Measurements from ENCODE around the gene SPRING1.
"Not testable (repeated sequence)": the region's sequence is repeated elsewhere in the genome, so short reads cannot be mapped to it uniquely, and the experiment has no call there.

Gene SPRING1, protein sequence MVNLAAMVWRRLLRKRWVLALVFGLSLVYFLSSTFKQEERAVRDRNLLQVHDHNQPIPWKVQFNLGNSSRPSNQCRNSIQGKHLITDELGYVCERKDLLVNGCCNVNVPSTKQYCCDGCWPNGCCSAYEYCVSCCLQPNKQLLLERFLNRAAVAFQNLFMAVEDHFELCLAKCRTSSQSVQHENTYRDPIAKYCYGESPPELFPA
- 33.4 reads per million, percentile 59 among the genes with 10 or more reads in this experiment for total RNA-seq

DNA sequence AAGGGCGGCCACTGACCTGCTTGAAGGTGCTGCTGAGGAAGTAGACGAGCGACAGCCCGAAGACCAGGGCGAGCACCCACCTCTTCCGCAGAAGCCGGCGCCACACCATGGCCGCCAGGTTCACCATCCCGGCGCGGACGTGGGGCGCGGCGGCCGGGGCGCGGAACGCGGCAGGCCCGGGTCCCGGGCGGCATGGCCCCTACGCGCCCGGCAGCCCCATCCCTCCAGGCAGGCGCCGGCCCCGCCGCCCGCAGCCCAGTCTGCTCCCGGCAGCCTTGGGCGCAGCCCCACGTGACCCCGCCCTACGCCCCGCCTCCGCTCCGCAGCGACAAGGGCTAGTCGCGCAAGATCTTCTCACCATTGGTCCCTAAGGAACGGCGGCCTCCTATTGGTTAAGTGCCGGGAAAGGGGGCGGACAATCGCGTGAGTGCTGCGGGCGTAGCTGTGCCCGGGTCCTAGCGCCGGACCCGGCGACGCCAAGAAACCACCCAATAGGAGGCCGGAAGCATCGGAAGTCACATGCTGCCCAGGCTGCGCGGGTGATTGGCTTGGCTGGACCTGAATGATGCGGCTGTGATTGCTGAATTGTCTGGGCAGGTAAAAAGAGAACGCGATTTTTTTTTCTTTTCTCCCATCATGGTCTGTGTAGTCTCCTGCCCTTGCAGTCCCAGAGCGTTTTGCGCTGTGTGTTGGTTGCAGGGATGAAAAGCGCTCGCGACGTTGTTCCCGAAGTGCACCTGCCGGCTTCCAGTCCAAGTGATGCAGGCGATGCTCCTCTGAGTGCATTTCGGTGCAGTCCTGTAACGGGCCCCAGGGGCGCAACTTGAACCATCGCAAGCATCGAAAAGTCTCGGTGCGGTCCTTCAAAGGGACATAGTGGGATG is at the start of gene SPRING1, which contains the start of gene RNFT2:
Gene SPRING1 (minus strand): TSS at position 296 of the 884 bp plus-strand sequence. CDS start 169 bp downstream, at position 127.
Gene RNFT2 (plus strand): TSS at position 542 of the 884 bp plus-strand sequence. CDS start 2,183 bp downstream, outside the sequence.
- peak; percentile 99 for DNase-seq

DNA sequence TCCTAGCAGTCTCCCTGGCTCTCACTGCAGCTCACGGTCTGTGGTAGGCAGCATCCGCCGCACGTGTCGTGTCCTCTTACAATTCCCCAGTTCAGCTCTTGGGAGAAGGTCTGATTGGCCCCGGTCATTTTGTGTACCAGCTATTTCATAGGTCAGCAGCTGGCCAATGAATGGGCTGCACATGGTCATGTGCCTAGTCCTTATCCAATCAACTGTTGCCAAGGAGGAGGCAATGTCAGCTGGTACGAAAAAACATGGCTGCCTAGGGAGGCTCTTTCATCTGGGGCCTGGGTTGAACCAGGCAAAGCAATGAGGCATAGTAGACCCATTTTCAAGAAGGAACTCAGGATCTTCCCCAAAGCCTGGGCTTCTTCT is 46.4 kb upstream of the SPRING1 start:
- no peak for DNase-seq

DNA sequence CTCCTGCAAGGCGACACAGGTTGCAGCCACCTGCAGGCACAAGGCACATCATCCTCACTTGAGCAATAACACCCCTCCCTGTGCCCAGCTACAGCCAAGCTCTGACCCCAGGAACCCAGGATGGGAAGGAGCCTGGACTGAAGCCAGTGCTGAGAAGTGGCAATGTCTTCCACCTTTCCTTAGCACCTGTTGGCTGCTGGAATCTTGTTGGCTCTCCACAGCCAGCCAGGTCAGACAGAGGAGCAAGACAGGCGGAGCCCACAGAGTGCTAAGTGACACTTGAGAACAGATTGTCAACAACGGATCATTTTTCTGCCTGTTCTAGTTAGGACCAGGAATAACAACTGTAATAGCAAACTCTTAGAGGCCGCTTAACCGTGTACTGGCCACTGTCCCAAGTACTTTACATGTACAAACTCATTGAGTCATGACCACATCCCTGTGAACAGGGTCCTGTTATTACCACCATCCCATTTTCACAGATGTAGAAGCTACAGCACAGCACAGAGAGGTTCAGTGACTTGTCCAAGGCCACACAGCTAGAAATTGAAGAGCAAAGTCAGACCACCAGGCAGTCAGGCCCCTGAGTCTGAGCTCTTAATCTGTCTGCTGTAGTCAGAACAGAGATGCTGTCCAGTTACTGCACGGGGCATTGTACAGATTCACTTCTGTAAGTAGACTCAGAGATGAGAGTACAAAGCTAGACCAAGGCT is 45.8 kb upstream of the SPRING1 start:
- DNase-seq = no peak

DNA sequence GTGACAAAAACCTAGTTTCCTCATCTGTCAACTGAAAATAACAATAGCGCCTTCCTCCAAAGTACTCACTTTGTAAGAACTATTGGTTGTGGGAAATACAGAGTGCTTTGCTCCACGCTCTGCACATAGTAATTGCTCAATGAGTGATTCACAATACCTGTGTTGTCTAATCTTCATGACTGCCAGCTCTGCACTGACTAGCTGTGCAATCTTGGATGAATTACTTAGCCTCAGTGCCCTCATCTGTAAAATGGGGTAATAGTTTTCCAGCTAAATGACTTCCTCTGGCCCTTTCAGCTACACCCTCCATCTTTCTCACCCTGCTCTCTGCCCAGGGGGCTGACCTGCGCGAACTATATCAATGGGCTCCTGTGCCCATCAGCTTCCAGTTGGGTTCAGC is 43.1 kb upstream of the SPRING1 start:
- no peak for DNase-seq

DNA sequence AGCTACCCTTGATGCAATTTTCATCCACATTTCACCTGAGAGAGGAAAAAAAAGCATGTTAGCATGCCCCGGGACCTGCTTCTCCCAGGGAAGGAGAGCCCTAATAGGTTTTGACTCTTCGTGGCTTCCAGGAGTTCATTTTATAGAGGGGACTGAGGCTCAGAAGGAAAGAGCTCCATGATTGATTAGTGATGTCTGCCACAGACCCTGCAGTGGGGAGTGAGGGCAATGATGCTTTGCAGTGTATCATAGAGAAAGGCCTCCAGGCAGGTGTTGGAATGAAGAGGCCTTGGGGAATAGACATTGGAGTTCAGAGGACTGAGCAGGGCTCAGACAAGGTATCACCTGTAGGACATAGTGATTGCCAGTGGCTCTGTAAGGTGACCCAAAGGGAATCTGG is 41.7 kb upstream of the SPRING1 start:
- DNase-seq = no peak

DNA sequence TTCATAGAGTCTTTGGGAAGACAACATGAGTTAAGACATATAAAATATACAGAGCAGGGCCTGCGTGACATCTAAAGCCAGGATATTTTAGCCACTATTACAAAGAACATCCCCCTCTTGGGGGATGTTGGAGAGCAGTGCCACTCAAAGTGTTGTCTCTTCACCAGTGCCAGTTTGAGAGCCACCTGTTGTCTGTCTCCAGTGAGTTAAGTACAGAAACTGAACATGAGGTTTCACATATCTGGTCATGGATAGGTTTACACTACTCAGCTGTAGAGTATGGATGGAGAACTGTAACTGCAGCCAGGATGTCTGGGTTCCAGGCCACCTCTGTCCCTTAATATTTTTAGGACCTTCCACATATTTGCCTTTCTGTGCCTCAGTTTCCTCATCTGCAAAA is 39.4 kb upstream of the SPRING1 start:
- no peak for DNase-seq

DNA sequence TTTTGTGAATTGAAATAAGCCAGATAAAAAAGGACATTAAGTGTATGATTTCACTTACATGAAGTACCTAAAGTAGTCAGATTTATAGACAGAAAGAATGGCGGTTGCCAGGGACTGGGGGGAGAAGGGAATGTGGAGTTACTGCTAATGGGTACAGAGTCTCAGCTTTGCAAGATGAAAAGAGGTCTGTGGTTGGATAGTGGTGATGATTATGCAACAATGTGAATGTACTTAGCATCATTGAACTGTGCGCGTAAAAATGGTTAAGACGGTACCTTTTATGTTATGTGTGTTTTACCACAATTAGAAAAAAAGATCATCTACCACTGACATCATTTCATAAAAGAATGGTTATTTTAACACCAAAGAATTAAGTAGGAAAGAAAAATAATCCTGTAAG is 36.2 kb upstream of the SPRING1 start:
- DNase-seq = no peak

DNA sequence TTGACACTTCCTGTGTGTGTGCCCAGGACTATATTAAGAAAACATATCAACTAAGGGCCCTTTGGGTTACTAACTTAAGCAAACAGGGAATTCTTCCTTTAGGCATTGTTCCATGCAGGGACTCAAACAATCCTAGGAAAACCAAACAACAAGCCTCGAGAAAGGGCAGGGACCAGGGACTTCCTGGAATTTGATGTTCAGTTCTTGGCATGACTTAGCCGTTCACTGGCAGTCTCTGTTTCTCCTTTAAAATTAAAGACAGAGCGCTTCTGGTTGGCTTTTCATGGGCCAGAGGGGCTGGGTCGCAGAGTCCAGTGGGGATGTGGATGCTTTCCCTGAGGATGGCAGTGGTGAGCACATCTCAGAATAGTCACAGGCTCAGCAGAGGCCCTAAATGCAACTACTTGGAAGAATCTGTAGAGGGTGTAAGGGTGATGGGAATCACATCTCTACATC is 35.4 kb upstream of the SPRING1 start:
- DNase-seq = no peak

DNA sequence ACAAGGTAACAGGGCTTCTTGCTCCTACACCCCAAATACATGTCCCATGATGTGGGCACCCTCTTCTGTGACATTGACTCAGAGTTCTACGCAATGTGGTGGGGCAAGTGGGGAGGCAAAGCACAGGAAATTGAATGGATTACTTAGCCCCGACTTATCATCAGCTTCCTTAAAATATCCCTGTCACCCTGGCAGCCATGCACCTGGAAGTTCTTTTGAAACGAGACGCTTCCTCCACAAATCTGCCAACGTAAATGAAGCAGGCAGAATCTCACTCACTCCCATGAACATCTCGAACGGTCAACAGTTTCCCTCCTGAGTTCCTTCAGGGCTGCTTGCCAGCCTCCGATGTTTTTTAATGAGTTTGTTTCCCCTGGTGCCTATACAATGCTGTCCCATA is 33.8 kb upstream of the SPRING1 start:
- no peak for DNase-seq

DNA sequence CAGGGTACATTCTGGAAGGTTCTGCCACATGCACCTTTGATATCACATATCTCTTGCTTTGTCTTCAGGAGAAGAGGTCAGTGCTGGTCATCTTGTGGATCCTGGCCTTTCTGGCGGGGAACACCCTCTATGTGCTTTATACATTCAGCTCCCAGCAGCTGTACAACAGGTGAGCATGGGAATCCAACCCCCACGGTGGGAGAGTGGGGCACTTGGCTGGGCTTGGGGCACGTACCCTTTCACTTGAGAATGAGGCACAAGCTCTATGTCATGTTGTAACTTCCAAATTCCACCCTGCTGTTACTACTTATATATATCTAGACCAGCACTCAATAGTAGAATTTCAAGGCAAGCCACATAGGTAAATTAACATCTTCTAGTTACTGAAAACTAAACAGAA is 28.9 kb upstream of the SPRING1 start:
- DNase-seq = no peak

DNA sequence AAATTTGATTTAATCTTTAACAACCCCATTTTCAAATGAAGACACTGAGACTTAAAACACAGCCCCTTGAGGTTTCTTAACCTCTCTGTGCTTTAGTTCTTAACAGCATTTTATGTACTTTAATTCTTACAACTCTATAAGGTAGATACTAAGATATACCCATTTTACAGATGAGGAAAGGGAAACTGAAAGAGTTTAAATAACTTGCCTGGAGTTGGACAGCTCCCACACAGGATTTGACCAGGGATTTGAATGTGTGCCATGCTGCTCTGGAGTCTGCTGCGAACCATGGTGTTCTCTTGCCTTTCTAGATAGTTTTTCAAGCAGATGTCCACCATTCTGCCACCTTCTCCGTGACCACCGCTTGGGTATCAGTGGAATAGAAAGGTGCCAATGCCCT is 28.4 kb upstream of the SPRING1 start:
- no peak for DNase-seq

DNA sequence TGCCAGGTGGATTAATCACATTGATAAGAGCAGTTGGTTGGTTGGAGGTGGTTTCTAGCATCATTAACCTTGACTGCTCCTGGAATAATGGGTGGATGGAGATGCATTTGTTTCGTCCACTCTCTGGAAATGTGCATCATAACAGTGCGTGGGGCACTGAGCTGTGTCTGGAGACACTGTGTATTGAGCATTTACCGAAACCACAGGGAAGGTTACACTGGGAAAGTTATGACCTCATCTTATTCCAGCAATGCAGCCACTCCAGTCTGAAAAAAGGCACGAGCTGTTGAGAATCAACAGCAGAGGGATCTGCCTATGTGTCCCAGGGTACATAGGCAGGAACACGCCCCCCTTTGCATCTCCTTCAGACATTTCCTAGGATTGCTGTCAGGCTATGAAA is 27.4 kb upstream of the SPRING1 start:
- DNase-seq = no peak

DNA sequence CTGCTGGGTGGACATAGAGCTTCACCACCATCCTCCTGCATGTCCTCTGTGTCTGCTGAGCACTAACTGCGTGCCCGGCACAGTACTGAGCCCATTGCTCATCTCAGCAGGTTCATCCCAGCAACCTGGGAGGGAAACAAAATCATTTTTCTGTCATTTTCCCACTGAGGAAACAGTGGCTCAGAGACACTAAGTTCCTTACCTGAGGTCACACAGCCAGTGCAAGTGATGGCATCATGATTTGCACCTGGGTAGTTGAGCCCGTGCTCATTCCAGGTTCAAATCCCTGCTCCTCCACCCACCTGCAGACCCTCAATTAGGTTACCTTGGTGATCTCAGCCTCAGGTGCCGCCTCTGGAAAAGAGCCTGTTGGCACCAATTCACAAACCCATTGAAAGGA is 23.6 kb upstream of the SPRING1 start:
- DNase-seq = no peak

DNA sequence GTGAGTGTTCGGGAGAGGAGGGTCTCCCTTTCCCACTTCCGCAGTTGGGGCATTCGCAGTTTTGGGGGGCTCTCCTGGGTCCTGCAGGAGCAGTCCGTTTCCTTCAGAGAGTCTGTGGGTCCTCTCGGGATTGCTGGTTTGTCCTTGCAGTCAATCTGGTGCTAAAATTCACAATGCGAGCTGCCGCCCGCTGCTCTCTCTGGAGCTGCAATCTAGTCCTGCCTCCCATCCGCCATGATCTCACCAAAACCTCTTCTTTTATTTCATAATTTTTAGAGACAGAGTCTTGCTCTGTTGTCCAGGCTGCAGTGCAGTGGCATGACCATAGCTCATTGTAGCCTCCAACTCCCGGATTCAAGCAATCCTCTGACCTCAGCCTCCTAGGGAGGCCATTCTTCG is 22.8 kb upstream of the SPRING1 start:
- no peak for DNase-seq

DNA sequence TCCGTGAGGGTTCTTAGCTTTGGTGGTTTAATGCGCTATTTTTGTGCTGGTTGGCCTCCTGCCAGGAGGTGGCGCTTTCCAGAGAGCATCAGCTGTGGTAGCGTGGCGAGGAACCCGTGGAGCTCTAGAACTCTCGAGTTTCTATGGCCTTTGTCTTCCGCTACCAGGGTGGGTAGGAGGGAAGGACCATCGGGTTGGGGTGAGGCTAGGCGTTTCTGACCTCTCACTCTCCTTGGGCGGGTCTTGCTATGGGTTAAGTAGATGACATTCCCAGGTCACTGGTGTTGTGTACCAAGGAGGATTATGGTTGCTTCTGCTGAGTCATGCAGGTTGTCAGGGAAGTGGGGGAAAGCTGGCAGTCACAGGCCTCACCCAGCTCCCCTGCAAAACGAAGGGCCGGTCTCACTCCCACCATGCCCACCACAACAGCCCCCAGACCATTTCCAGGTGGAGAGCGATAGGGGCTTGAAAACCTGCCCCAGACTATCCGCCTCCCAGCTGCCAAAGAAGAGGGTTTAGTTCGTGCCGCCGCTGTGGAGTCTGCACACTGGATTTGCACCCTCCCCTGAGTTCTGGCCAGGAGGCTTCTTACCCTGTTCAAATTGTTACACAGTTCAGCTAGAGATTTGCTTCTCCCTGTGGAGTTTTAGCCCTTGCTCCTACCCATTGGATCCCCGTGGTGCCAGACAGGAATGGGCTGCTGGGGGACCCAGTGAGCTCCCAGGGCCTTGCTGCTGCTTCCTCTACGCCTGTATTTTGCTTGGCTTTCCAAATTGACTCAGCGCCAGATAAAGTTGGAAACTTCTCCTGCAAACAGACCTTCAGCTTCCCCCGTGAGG is 22.1 kb upstream of the SPRING1 start:
- DNase-seq = peak; percentile 8

DNA sequence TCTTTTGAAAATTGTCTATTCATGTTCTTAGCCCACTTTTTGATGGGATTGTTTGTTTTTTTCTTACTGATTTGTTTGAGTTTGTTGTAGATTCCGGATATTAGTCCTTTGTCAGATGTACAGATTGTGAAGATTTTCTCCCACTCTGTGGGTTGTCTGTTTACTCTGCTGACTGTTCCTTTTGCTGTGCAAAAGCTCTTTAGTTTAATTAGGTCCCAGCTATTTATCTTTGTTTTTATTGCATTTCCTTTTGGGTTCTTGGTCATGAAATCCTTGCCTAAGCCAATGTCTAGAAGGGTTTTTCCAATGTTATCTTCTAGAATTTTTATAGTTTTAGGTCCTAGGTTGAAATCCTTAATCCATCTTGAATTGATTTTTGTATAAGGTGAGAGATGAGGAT is 16.9 kb upstream of the SPRING1 start:
- not testable (repeated sequence) for DNase-seq

DNA sequence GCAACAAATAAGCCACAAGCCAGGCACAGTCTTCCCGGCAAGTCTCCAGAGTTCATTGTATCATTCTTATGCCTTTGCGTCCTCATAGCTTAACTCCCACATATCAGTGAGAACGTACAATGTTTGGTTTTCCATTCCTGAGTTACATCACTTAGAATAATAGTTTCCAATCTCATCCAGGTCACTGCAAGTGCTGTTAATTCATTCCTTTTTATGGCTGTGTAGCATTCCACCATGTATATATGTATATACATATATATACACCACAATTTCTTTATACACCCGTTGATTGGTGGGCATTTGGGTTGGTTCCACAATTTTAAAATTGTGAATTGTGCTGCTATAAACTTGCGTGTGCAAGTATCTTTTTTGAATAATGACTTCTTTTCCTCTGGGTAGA is 16.2 kb upstream of the SPRING1 start:
- not testable (repeated sequence) for DNase-seq

DNA sequence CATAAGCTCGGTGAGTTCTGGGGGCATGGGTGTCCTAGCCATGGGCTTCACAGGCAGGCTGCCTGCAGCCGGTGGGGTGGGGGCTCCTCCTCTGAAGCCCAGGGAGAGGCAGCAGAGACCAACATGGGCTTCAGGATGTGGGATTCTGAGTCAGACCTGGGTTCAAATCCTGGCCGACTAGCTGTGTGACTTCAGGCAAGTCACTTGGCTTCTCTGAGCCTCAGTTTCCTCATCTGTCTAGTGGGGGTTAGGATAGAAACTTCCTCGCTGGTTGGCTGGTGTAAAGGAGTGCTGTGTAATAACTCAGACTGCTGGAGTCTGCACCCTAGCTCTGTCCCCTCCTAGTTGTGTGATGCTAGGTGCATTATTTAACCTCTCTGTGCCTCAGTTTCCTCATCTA is 12.4 kb upstream of the SPRING1 start:
- no peak for DNase-seq

DNA sequence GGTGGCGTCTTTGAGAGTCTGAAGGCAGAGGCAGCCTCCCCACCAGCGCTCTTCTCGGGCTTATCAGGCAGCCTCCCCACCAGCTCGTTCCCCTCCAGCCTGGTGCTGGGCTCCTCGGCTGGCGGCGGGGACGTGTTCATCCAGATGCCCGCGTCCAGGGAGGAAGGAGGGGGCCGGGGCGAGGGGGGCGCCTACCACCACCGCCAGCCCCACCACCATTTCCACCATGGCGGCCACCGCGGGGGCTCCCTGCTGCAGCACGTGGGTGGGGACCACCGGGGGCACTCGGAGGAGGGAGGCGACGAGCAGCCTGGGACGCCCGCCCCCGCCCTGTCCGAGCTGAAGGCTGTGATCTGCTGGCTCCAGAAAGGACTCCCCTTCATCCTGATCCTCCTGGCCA is 12.0 kb upstream of the SPRING1 start:
- no peak for DNase-seq

DNA sequence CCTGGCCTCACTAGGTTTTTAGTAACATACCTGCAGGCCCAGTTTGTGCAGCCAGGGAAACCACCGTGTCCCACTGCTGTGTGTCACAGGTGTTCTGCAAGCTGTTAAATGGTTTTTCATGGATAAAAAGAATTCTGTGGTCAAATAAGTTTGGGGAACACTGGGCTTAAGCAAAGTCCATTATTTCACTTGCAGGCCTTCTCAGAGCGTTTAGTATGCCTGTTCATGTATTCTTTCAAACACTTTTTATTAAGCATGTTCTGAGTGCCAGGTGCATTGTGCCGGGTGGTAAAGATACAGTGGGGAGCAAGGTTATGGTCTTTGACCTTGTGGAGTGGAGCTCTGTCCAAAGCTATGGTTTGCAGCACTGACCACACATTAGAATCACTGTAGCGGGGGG is 7.7 kb upstream of the SPRING1 start:
- no peak for DNase-seq

DNA sequence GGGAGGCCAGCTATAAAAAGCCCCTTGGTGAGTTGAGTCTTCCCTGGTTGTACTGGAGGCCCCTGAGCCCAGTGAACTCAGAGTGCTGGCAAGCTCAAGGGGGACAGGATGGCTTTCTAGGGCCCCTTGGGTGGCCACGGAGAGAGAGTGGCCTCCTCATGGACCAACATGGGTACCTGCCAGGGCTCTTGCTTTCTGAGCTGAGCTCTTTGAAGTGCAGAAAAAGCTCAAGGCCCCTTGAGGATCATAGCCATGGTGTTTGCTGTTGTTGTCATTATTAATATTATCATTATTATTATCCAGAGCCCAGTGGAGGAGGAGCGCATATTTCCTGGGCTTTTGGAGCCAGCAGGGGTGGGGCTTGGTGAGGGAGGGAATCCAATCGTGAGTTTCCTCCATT is 6.9 kb upstream of the SPRING1 start:
- DNase-seq = no peak

DNA sequence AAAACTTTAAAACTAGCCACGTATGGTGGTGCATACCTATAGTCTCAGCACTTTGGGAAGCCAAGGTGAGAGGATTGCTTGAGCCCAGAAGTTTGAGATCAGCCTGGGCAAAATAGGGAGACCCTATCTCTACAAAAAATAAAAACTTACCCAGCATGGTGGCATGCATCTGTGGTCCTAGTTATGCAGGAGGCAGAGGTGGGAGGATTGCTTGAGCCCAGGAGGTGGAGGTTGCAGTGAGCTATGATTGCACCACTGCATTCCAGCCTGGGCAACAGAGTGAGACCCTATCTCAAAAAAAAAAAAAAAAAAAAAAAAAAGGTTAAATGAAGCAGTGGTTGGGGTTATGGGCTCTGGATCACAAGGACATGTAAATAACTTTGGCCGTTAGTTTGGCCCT is 4.9 kb upstream of the SPRING1 start:
- not testable (repeated sequence) for DNase-seq

Data from effector CD4-positive, alpha-beta T cell (primary cell).